Measurements from ENCODE around the gene SLC6A8.

The SLC6A8 gene

DNA sequence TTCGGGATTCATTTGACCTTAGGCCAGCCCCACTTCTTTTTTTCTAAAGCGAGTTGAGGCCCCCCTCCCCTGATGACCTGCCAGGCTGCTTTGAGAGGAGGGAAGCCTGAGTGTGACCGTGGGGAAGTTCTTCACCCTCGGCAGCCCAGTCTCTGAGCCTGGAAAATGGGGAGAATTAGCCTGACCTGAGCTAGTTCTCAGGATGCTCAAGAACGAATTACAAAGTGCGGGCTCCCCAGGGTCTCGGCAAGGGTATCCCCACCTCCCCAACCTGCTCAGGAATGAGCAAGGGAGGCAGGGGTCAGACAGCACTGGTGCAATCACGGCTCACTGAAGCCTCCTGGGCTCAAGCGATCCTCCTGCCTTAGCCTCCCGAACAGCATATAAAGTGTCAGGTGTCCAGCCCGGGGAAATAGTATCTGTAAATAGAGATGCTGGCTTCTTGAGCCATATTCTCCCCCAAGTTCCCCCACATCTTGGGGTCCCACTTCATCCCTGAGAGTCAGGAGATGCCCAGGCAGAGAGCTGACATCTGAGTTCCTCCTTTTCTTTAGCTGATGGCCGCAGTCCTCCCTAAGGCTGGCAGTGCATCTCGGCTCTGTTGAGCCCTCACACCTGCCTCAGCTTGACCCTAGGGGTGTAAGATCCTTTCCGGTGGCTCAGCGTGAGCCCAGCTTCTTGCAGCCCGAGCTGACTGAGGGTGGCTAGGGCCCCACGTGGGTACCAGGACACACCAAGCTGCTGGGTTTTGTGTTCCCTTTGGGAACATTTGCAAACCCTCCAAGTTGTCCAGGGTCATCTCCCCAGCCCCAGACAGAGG lies 39.2 kb upstream of the SLC6A8 start:
- no peak for DNase-seq (ENCODE audit: low read depth, low spot score)

DNA sequence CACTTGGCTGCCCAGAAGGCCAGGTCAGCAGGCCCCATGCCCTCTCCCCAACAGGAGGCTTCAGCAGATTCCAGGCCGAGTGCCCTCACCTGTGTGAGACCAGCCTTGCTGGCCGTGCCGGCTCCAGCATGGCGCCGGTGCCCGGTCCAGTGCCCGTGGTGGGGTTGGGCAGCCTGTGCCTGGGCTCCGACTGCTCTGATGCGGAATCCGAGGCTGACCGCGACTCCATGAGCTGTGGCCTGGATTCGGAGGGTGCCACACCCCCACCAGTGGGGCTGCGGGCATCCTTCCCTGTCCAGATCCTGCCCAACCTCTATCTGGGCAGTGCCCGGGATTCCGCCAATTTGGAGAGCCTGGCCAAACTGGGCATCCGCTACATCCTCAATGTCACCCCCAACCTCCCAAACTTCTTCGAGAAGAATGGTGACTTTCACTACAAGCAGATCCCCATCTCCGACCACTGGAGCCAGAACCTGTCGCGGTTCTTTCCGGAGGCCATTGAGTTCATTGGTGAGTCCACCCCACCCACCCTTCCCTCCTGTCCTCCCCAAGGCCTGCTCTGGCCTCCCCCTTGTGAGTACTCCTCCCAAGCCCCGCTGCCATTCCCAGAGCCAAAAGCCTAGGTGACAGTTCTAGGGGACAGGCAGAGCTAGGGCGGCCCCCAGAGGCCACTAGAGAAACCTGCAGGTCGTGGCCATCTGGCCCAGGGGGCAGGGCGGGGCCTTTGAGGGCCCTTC lies 38.4 kb upstream of the SLC6A8 start:
- no peak for DNase-seq (ENCODE audit: low read depth, low spot score)

- no peak for DNase-seq (ENCODE audit: low read depth, low spot score)
Observed at GRCh38 chrX:153649915-153650782, 37.6 kb upstream of the SLC6A8 start.

- DNase-seq (ENCODE audit: low read depth, low spot score): no peak
Observed at GRCh38 chrX:153650959-153651358, 36.8 kb upstream of the SLC6A8 start.

GRCh38 chrX:153651540-153652079 lies 36.1 kb upstream of the SLC6A8 start:
- no peak for DNase-seq (ENCODE audit: low read depth, low spot score)

DNA sequence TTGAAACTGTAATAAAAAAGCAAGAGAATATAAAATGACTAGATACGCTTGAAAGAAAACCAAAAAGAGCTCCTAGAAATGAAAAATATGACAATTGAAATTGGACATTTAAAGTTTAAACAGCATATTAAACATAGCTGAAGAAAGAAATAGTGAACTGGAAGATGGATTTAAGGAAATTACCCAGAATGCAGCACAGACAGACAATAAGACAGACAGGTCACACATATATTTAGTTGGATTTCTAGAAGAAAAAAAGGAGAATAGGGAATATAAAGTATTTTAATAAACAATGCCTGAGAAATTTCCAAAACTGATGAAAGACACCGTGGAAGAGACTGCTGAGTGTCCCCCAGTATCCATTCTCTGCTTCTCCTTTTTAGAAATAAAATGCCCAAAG lies 34.2 kb upstream of the SLC6A8 start:
- no peak for DNase-seq (ENCODE audit: low read depth, low spot score)

DNA sequence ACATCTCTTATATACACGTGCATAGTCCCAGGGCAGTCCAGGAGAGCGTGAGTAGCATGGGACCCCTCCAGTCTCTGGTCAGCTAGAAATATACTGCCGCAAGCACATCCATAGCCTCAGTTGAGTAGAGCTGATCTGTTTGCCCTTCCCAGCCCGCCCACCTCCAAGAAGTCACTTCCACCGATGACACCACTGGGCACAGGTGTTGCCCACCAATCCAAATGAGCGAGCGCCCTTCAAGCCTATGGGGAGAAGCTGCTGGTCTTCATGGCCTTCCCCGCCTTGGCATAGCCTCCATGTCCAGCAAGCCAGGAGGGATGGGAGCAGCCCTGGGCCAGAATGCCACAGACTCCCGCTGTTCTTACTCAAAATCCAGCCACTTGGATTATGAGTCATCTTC lies 30.6 kb upstream of the SLC6A8 start:
- no peak for DNase-seq (ENCODE audit: low read depth, low spot score)

DNA sequence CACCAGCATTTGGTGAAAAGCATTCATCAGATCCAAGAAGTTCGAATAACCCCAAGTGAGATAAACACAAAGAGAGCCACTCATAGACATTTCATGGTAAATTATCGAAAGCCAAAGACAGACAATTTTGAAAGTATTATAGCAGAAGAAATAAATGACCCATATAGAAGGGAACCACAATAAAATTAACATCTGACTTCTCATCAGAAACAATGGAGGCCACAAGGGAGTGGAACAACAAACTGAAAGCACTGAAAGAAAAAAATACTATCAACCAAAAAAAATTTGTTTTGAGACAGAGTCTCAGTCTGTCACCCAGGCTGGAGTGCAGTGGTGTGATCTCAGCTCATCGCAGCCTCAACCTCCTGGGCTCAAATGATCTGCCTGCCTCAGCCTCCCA lies 28.5 kb upstream of the SLC6A8 start:
- DNase-seq (ENCODE audit: low read depth, low spot score): no peak

DNA sequence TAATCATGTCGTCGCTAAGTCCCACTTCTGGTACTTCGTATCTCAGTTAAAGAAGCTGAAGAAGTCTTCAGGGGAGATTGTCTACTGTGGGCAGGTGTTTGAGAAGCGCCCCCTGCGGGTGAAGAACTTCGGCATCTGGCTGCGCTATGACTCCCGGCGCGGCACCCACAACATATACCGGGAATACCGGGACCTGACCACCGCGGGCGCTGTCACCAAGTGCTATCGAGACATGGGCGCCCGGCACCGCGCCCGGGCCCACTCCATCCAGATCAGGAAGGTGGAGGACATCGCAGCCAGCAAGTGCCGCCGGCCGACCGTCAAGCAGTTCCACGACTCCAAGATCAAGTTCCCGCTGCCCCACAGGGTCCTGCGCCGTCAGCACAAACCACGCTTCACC lies 25.5 kb upstream of the SLC6A8 start:
- DNase-seq (ENCODE audit: low read depth, low spot score): no peak

DNA sequence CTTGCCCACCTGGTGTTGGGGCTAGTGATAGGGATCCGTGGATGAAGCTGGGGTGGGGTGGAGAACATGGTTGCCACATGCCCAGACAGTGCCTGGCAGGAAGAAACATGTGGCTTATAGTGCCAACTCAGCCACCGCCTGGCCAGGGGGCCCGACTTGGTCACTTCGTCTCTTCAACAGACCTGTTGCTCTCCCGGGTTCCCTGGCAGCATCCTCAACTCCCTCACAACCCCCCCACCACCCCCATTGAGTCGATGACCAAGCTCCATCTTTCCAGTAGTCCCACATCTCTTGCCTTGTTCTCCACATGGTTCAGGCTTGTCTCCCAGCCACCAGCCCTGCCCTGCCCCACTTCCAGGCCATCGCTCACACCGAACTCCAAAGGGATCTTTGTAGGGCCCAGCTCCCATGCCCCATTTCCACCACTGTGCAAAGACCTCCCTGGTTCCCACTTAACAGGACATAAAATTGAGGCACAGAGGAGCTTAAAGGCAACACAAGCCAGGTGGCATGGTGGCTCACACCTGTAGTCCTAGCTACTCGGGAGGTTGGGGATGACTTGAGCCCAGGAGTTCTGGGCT lies 21.9 kb upstream of the SLC6A8 start:
- no peak for DNase-seq (ENCODE audit: low read depth, low spot score)

GRCh38 chrX:153667281-153667955 lies 20.3 kb upstream of the SLC6A8 start:
- no peak for DNase-seq (ENCODE audit: low read depth, low spot score)

DNA sequence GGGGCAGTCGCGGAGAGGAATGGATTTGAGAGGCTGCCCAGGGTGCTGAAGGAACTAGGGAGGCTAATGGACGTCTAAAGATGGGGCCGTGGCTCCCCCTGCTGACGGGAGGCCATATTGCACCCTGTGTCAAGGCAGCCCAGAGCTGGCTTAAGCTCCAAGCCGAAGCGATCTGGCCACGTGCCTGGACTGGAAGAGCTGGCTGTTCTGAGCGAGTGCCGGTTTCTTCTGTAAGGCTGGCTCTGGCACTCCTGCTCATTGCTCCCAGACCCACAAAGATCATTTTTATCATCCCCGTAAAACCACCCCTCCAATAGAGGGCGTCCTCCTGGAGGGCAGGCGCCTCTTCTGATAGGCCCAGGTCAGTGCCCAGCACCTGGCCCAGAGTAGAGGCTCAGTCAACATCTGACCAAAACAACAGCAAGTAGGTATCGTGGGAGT lies 19.8 kb upstream of the SLC6A8 start:
- peak; percentile 87 for DNase-seq (ENCODE audit: low read depth, low spot score)

DNA sequence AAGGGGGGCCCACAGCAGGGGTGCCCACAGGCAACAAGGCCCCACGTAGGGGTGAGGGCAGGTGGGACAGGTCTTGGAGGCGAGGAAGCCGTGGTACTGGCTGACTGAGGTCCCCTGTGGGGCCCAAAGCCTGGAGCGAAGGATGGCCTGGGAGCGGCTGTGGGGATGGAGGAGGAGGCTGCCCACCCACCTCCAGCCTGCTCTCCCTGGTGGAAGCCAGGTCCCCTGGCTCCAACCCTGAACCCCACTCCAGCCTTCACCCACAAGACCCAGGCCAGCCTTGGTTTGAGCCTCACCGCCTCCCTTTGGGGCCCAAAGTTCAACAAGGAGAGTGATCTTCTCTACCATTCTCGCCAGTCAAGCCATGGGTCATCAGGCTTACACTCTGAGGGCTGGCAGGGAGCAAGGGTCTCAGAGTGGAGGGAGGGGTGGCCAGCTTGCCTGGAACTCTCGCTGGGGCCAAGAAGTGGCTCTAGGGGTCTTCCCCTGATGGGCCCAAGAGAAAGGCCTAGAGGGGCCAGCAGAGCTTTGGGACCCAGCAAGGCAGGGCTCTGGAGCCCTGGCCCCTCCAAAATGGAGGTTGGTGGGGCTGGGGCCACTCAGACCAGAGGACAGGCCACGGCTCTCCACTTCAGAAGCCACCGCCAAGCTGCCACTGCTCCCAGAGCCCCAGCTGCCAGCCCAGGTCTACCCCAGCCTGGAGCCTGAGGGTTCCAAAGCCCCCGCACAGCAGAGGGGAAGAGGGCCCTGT lies 19.1 kb upstream of the SLC6A8 start:
- no peak for DNase-seq (ENCODE audit: low read depth, low spot score)

DNA sequence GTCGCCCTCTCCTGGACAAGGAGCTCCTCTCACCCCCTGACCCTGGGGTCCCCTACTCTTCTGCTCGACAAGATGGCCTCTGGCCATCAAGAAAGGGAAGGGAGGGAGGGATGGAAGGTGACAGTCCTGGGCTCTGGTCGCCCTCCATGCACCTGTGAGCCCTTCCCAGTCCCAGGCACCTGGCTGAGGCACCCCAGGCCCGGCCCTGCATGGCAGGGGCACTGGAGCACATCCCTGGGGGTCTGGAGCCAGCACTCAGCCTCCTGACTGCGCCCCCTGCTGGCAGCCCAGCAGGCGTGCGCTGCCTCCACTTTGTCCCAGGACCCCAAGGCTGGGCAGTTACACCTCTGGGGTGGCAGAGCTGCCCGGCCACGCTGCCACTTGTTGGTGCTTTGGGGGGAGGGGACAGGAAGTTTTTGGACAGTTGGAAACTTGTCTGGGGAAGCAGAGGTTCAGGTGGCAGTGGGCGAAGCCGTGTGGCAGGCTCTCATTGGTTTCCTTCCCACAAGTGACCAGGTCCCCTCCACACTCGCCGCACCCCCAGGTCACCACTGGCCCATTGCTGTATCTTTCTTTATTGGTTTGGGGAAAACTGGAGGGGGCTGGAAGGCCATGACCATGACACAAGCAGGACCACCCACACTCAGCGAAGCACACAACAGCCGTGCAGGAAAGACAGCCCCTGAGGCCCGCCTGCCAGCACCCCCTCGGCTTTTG lies 18.4 kb upstream of the SLC6A8 start:
- DNase-seq (ENCODE audit: low read depth, low spot score): peak; percentile 33

- DNase-seq (ENCODE audit: low read depth, low spot score): no peak
Observed at GRCh38 chrX:153669901-153670731, 17.6 kb upstream of the SLC6A8 start.

DNA sequence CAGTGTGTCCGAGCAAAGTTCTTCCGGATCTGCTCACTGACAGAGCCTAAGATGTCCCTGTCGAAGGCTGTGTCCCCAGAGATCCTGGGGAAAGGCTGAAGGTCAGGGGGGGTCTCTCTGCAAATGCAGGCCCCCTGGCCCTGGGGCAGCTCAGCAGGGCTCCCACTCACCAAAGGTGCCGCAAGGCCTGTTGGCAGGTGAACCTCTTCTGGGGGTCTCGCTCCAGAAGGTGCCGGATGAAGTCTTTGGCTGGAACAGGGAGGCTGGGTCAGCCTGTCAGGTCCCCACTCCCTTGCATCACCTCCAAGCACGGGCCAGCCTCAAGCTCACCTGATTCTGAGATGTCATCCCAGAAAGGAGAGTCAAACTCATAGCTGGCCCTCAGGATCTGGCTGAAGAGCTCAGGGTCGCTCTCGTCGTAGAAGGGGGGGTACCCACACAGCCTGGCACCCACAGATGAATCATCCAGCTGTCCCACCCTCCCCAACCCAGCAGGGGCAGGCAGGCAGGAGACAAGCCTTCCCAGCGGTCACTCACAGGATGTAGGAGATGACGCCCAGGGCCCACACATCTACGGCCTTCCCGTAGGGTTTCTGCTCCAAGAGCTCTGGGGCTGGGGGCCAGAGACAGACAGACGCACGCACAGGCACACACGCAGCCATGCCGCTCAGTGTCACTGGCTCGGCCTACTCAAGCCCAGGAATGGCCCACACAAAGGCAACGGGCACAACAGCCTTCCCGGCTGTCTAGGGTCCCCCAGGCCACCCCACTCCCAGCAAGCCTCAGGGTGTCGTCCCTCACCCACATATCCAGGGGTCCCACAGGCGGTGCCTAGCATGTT lies 16.8 kb upstream of the SLC6A8 start:
- no peak for DNase-seq (ENCODE audit: low read depth, low spot score)
